ENCODE data around the gene IL6R. TPM values are rescaled to one million over a fixed set of nuclear protein-coding genes. Genes with fewer than 3 reads are reported as not detected.
A peak's percentile ranks its signal among the peaks of the same experiment; 100 is the strongest.

IL6R gene
- total RNA-seq, 1 donor from 2014 or later: 6.7 TPM

DNA sequence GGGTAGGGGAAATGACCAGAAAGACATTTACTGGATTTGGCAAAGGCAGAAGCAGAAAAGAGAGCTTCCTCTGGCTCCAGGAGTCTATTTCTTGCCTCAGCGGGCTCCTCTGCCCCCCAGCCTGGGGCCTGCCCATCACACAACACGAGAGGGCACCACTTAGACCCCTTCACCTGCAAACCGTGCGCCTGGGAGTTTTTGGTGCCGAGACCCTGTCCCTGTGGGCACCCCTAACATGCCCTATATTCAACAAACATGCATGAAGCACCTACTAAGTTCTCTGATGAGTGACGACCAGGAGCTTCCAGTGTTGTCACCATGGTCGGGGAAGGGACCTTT lies 18.8 kb downstream of the IL6R start:
- Histone ChIP-seq H3K27ac (peak overlapping the region; percentile 31 to 63), H3K27me3 (no peaks in the 10 kb centered on the region), H3K4me3 (peak overlapping the region; percentile 6 to 10), H3K4me1 (peaks cover 11 to 39% of the 10 kb centered on the region in 2 donors), H3K36me3 (no peaks in the 10 kb centered on the region), H3K9me3 (no peaks in the 10 kb centered on the region)
- intact Hi-C loops (cut with DNase I): no loop called here
- DNase-seq (ENCODE audit: low spot score in 2 of 2): peak in 1 of 2 donors; percentile 52
- TF ChIP-seq, protein P1, sequence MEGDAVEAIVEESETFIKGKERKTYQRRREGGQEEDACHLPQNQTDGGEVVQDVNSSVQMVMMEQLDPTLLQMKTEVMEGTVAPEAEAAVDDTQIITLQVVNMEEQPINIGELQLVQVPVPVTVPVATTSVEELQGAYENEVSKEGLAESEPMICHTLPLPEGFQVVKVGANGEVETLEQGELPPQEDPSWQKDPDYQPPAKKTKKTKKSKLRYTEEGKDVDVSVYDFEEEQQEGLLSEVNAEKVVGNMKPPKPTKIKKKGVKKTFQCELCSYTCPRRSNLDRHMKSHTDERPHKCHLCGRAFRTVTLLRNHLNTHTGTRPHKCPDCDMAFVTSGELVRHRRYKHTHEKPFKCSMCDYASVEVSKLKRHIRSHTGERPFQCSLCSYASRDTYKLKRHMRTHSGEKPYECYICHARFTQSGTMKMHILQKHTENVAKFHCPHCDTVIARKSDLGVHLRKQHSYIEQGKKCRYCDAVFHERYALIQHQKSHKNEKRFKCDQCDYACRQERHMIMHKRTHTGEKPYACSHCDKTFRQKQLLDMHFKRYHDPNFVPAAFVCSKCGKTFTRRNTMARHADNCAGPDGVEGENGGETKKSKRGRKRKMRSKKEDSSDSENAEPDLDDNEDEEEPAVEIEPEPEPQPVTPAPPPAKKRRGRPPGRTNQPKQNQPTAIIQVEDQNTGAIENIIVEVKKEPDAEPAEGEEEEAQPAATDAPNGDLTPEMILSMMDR (IDR thresholded peaks at IDR 0.05): no peak

DNA sequence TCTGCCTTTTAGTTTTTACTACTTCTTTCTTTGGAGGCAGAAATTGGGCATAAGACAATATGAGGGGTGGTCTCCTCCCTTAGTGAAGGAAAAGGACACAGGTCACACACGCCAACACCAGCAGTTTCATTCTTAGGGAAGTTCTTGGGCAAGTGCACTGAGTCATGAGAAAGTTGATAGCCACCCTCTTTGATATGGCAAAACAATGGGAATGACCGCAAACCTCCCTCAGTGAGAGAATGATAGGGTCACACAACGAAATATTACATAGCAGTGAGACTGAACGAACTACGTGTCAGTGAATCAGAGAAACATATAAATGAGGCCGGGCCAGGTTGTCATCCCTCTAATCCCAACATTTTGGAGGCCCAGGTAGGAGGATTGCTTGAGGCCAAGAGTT lies 20.0 kb downstream of the IL6R start:
- DNase-seq (ENCODE audit: low spot score in 2 of 2): no peak
- Histone ChIP-seq H3K4me3 (no peak overlapping the region), H3K27me3 (no peaks in the 10 kb centered on the region), H3K9me3 (no peaks in the 10 kb centered on the region), H3K4me1 (peaks cover 3 to 30% of the 10 kb centered on the region in 2 donors), H3K27ac (no peak overlapping the region), H3K36me3 (no peaks in the 10 kb centered on the region)
- TF ChIP-seq, protein P1 (IDR thresholded peaks at IDR 0.05): no peak
- intact Hi-C loops (cut with DNase I): no loop called here

DNA sequence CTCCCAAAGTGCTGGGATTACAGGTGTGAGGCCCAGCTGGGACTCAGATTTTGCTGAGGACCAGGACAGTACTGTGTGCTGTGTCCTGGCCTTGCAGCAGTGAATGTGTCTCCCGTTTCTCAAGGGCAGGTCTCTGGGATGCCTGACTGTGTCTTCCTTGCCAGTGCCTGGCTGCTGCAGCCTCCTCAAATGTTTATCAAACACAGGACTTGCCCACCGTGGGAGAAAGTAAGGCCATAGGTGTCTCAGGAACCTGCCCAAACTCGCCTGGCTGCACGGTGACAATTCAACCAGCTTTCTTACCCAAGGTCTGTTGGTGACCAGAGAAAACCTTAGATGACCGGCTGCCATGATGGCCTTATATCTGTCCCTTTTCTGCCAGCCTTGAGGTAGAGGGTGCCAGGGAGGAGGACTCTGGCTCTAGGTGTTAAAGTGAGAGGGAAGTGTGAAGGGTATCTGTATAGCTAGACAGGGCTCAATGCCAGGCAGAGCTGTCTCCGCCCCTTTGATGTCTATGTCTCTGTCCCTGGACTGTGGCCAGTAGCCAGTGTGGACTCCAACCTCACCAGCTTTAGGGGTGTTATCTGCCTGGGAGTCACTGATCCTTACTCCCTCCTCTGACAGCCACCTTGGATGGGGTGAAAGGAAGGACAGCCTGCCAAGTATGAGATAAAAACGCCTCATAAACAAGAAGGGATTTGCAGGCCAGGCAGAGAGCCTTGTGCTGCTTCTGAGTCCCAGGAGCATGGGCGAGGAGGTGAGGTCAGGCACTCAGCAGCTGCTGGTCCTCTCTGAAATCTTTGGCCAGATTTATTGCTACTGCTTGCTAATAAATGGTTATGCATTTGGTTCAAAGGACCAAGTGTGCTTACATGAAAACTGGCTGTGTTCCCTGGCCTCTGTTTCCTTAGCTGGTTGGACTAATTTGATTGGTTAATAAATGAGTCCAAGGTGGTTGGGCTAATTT lies 22.3 kb downstream of the IL6R start:
- TF ChIP-seq, protein P1 (IDR thresholded peaks at IDR 0.05): no peak
- Histone ChIP-seq H3K27me3 (no peaks in the 10 kb centered on the region), H3K4me1 (peaks cover 3 to 19% of the 10 kb centered on the region in 2 donors), H3K9me3 (no peaks in the 10 kb centered on the region), H3K4me3 (no peak overlapping the region), H3K27ac (no peak overlapping the region), H3K36me3 (no peaks in the 10 kb centered on the region)
- intact Hi-C loops (cut with DNase I): no loop called here
- DNase-seq (ENCODE audit: low spot score in 2 of 2): no peak

DNA sequence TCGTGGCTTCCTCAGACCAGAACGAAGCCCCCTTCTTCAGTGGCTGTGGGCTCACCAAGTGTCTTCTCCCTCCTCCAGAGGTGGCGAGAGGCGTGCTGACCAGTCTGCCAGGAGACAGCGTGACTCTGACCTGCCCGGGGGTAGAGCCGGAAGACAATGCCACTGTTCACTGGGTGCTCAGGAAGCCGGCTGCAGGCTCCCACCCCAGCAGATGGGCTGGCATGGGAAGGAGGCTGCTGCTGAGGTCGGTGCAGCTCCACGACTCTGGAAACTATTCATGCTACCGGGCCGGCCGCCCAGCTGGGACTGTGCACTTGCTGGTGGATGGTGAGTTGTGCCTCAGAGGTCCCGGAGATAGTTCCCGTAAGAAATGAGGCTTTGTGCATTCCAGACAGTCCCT lies 24.0 kb downstream of the IL6R start:
- no peak overlapping the region for H3K27ac ChIP-seq

DNA sequence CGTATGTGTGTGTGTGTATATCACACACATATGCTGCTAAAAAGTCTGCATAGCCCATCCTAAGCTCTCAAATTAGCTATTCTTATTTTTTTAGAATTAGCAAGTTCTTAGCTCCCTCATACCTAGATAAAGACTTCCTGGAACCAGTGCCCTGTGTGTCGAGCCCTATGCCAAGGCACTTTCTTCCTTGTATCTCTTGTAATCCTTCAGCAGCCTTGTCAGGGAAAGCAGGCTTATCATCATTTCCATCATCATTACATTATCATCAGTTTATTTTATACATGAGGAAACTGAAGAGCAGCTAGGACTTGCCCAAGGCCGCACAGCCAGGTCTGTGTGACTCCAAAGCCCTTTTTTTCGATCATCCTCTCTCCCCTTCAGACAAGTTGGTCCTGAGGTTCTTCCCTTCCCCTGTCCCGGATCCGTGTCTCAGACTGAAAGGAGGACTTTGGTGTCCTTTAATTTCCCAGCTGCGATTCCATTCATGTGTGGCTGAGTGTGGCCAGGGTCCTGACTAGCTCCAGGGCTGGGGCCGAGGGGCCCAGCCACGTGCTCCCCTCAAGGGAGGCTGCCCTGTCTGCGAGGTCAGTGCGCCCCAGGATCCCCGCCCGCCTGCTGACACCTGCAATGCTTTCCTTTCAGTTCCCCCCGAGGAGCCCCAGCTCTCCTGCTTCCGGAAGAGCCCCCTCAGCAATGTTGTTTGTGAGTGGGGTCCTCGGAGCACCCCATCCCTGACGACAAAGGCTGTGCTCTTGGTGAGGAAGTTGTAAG lies 24.9 kb downstream of the IL6R start:
- Histone ChIP-seq H3K4me1 (peaks cover 0 to 20% of the 10 kb centered on the region in 2 donors), H3K9me3 (no peaks in the 10 kb centered on the region), H3K27ac (no peak overlapping the region), H3K27me3 (no peaks in the 10 kb centered on the region), H3K4me3 (no peak overlapping the region), H3K36me3 (no peaks in the 10 kb centered on the region)
- TF ChIP-seq, protein P1 (IDR thresholded peaks at IDR 0.05): no peak
- intact Hi-C loops (cut with DNase I): loop anchor here (5.0 kb wide), 1 partner anchor 127 kb away; the partner anchor contains the start of gene UBE2Q1
- no peak for DNase-seq (ENCODE audit: low spot score in 2 of 2)

More for the DNA sequence above, 24.0 kb downstream of the IL6R start:
- H3K9me3 ChIP-seq: no peaks in the 10 kb centered on the region
- no peak overlapping the region for H3K4me3 ChIP-seq
- TF ChIP-seq, protein P1 (IDR thresholded peaks at IDR 0.05): no peak
- no peaks in the 10 kb centered on the region for H3K27me3 ChIP-seq
- H3K4me1 ChIP-seq: peaks cover 0 to 22% of the 10 kb centered on the region in 2 donors
- intact Hi-C loops (cut with DNase I): no loop called here
- no peaks in the 10 kb centered on the region for H3K36me3 ChIP-seq
- no peak for DNase-seq (ENCODE audit: low spot score in 2 of 2)
